Caco-2 (cell line): ENCODE measurements around the gene CBX2. TPM values are rescaled to one million over a fixed set of nuclear protein-coding genes. Genes with fewer than 3 reads are reported as not detected.

Experiments used
- BruUV-seq: library from RNA; stranded (reverse); fragments of 400-500 nt; replicated peaks from 2 replicates; lab custom pipeline; 2021; lab: Mats Ljungman, UMichigan
- CTCF ChIA-PET: fragments of 300-600 bp; sonication (Branson Sonifier 250); formaldehyde crosslinking; loops from one replicate; lab custom pipeline; 2022; ENCODE audit warnings: antibody characterized with exemption; lab: Charles Lee
- POLR2A ChIA-PET: fragments of 300-600 bp; sonication (Branson Sonifier 250); formaldehyde crosslinking; loops from one replicate; lab custom pipeline; 2022; ENCODE audit warnings: antibody characterized with exemption; lab: Charles Lee
- DNase-seq, 2 experiments: peaks; one replicate each; pipeline versions ENCODE4 v3.0.0 to v3.0.0-alpha.2; 2020 to 2022
- H3K27me3 ChIP-seq: replicated peaks from 2 replicates; pipeline ENCODE4 v1.6.0; 2011; ENCODE audit warnings: low read length; ENCODE audit not compliant: control insufficient read depth, insufficient read depth
- H3K36me3 ChIP-seq: 2 replicates; pipeline ENCODE4 v1.5.1; 2011; ENCODE audit warnings: low read length; ENCODE audit not compliant: control insufficient read depth, insufficient read depth
- H3K4me1 ChIP-seq: fragments of 250-450 bp; sonication (Bioruptor Pico); 2 replicates; pipeline ENCODE4 v1.5.1; 2020; ENCODE audit warnings: mild to moderate bottlenecking
- H3K4me3 ChIP-seq: 2 replicates; pipeline ENCODE4 v1.5.1; 2011; ENCODE audit warnings: low read depth, mild to moderate bottlenecking, control low read depth, low read length
- H3K9me3 ChIP-seq: fragments of 250-450 bp; sonication (Bioruptor Pico); 2 replicates; pipeline ENCODE4 v1.5.1; 2020; ENCODE audit warnings: mild to moderate bottlenecking, moderate library complexity
- H3K27ac Mint-ChIP-seq: one replicate; pipeline ENCODE4 v1.8.0; 2022; ENCODE audit warnings: mixed read lengths; ENCODE audit not compliant: unreplicated experiment
- H3K27me3 Mint-ChIP-seq: one replicate; pipeline ENCODE4 v1.8.0; 2022; ENCODE audit warnings: mixed read lengths; ENCODE audit not compliant: insufficient read depth, unreplicated experiment
- H3K36me3 Mint-ChIP-seq: one replicate; pipeline ENCODE4 v1.8.0; 2022; ENCODE audit warnings: mild to moderate bottlenecking, mixed read lengths; ENCODE audit not compliant: insufficient read depth, unreplicated experiment
- H3K4me1 Mint-ChIP-seq: one replicate; pipeline ENCODE4 v1.8.0; 2022; ENCODE audit warnings: low read depth, mixed read lengths; ENCODE audit not compliant: unreplicated experiment
- H3K4me3 Mint-ChIP-seq: one replicate; pipeline ENCODE4 v1.8.0; 2022; ENCODE audit warnings: mild to moderate bottlenecking, moderate library complexity, mixed read lengths; ENCODE audit not compliant: unreplicated experiment
- H3K9me3 Mint-ChIP-seq: one replicate; pipeline ENCODE4 v1.8.0; 2022; ENCODE audit warnings: mixed read lengths; ENCODE audit not compliant: unreplicated experiment
- CTCF ChIP-seq, 2 experiments: fragments of 200-600 bp in 1 of 2; IDR thresholded peaks; 1 replicate in 1 of 2; 2 replicates in 1 of 2; pipeline versions ENCODE4 v1.5.1 to v1.8.0; 2011 to 2022; ENCODE audit warnings: antibody characterized with exemption in 1 of 2, control low read depth in 1 of 2, inconsistent platforms in 1 of 2, low read depth in 1 of 2, low read length in 1 of 2, mild to moderate bottlenecking in 1 of 2, moderate library complexity in 1 of 2; ENCODE audit not compliant: insufficient read depth in 1 of 2, severe bottlenecking in 1 of 2, unreplicated experiment in 1 of 2
- intact Hi-C: fragments of 100-400 bp; cut with micrococcal nuclease; formaldehyde crosslinking; loops from one replicate; pipeline ENCODE4 v1.10.0; 2022; ENCODE audit not compliant: unreplicated experiment
- total RNA-seq: library from RNA; stranded (reverse); gene quantifications from 2 replicates; pipeline ENCODE4 v1.2.3, GENCODE V29; 2022

CBX2 gene
- total RNA-seq, 1 experiment from 2014 or later = 52.8 TPM

- H3K27me3 ChIP-seq = no peaks in the 10 kb centered on the region
- CTCF ChIA-PET = interaction anchor here (1.0 to 1.5 kb wide), 3 partner anchors 7 to 23 kb away, joined by 3 to 4 read pairs (median 4); no protein-coding TSS in a partner anchor
- H3K27me3 Mint-ChIP-seq = no peaks in the 10 kb centered on the region
These were observed 40.2 kb downstream of the CBX2 start for GRCh38 chr17:79818026-79818758.

GRCh38 chr17:79819085-79819484, 41.1 kb downstream of the CBX2 start:
- no peaks in the 10 kb centered on the region for H3K36me3 ChIP-seq
- H3K4me3 Mint-ChIP-seq = no peak overlapping the region
- H3K27me3 Mint-ChIP-seq = no peaks in the 10 kb centered on the region
- no peak for TF ChIP-seq CTCF (IDR thresholded peaks at IDR 0.05; ENCODE audit: insufficient read depth in 1 of 2, low read depth in 1 of 2, low read length in 1 of 2, severe bottlenecking in 1 of 2, unreplicated experiment in 1 of 2)
- intact Hi-C loops = no loop called here
- no peaks in the 10 kb centered on the region for H3K9me3 ChIP-seq
- H3K4me3 ChIP-seq = no peak overlapping the region
- peaks cover 16% of the 10 kb centered on the region for H3K4me1 ChIP-seq
- CTCF ChIA-PET = interaction anchor here (1.5 kb wide), 1 partner anchor 8 kb away, joined by 4 read pairs; no protein-coding TSS in a partner anchor
- no peaks in the 10 kb centered on the region for H3K4me1 Mint-ChIP-seq
- POLR2A ChIA-PET = interaction anchor here (1.2 to 2.2 kb wide), 2 partner anchors 17 to 20 kb away, joined by 3 to 12 read pairs; partner anchors contain the start of gene CBX4
- no peaks in the 10 kb centered on the region for H3K36me3 Mint-ChIP-seq
- no peaks in the 10 kb centered on the region for H3K27me3 ChIP-seq
- BruUV-seq = no TSS peak
- H3K27ac Mint-ChIP-seq = no peak overlapping the region
- no peak for DNase-seq
- peaks cover 2% of the 10 kb centered on the region for H3K9me3 Mint-ChIP-seq

More at GRCh38 chr17:79818026-79818758, 40.2 kb downstream of the CBX2 start:
- intact Hi-C loops = no loop called here
- H3K36me3 Mint-ChIP-seq = no peaks in the 10 kb centered on the region
- no peak overlapping the region for H3K27ac Mint-ChIP-seq
- no TSS peak for BruUV-seq
- TF ChIP-seq CTCF (IDR thresholded peaks at IDR 0.05; ENCODE audit: insufficient read depth in 1 of 2, low read depth in 1 of 2, low read length in 1 of 2, severe bottlenecking in 1 of 2, unreplicated experiment in 1 of 2) = no peak
- Histone ChIP-seq H3K4me3 (no peak overlapping the region), H3K36me3 (no peaks in the 10 kb centered on the region), H3K4me1 (peaks cover 20% of the 10 kb centered on the region), H3K9me3 (no peaks in the 10 kb centered on the region)
- DNase-seq = no peak
- H3K9me3 Mint-ChIP-seq = no peaks in the 10 kb centered on the region
- no peaks in the 10 kb centered on the region for H3K4me1 Mint-ChIP-seq
- H3K4me3 Mint-ChIP-seq = no peak overlapping the region
- POLR2A ChIA-PET = interaction anchor here (0.6 to 2.2 kb wide), 2 partner anchors 21 to 22 kb away, joined by 3 to 12 read pairs; partner anchors contain the start of gene CBX4

GRCh38 chr17:79819534-79820276, 41.8 kb downstream of the CBX2 start:
- H3K4me3 Mint-ChIP-seq = no peak overlapping the region
- Histone ChIP-seq H3K4me1 (peaks cover 11% of the 10 kb centered on the region; the same call in 1 of the 2 replicates), H3K4me3 (no peak overlapping the region), H3K27me3 (no peaks in the 10 kb centered on the region), H3K9me3 (no peaks in the 10 kb centered on the region), H3K36me3 (no peaks in the 10 kb centered on the region)
- peaks cover 8% of the 10 kb centered on the region for H3K9me3 Mint-ChIP-seq
- H3K27ac Mint-ChIP-seq = no peak overlapping the region
- H3K27me3 Mint-ChIP-seq = no peaks in the 10 kb centered on the region
- no peak for TF ChIP-seq CTCF (IDR thresholded peaks at IDR 0.05; ENCODE audit: insufficient read depth in 1 of 2, low read depth in 1 of 2, low read length in 1 of 2, severe bottlenecking in 1 of 2, unreplicated experiment in 1 of 2)
- BruUV-seq = no TSS peak
- no peaks in the 10 kb centered on the region for H3K4me1 Mint-ChIP-seq
- CTCF ChIA-PET = interaction anchor here (0.7 to 1.5 kb wide), 2 partner anchors 9 to 19 kb away, joined by 3 to 4 read pairs; partner anchors contain the start of gene CBX4
- no peak for DNase-seq
- intact Hi-C loops = no loop called here
- POLR2A ChIA-PET = interaction anchor here (1.2 to 2.2 kb wide), 2 partner anchors 16 to 19 kb away, joined by 3 to 12 read pairs; partner anchors contain the start of gene CBX4
- peaks cover 6% of the 10 kb centered on the region for H3K36me3 Mint-ChIP-seq
